ENCODE results near the gene SLC12A9. TPM values are rescaled to one million over a fixed set of nuclear protein-coding genes. Genes with fewer than 3 reads are reported as not detected.

Gene SLC12A9
- total and polyA plus RNA-seq, 2 donors (not counting 1 experiment from before 2014, with no cell fraction given), result 80.0 to 80.1 TPM

DNA sequence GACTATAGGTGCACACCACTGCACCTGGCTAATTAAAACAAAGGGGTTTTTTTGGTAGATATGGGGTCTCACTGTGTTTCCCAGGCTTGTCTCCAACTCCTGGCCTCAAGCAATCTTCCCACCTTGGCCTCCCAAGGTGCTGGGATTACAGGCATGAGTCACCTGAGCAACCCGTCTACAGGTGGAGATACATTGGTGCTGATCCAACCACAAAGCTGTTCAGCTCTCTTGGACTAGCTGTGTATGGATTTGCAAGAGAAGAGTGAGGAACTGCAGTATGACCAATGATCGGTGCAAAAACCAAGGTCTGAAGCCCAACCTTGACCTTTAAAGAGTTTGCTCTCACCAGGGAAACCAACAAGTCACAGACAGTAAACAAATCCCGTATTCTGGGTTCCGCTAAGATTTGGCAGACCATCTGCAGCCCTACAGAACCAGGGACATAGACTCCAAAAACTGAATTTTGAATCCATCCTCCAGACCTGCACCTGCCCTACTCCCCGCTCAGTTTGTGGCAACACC lies 44.1 kb upstream of the SLC12A9 start:
- ChIA-PET CTCF (interaction anchor here (11.0 kb wide), 1 partner anchor 44 kb away, joined by 111 read pairs; the partner anchor contains the start of gene SLC12A9), POLR2A (no interaction called here)
- TF ChIP-seq, protein P1, sequence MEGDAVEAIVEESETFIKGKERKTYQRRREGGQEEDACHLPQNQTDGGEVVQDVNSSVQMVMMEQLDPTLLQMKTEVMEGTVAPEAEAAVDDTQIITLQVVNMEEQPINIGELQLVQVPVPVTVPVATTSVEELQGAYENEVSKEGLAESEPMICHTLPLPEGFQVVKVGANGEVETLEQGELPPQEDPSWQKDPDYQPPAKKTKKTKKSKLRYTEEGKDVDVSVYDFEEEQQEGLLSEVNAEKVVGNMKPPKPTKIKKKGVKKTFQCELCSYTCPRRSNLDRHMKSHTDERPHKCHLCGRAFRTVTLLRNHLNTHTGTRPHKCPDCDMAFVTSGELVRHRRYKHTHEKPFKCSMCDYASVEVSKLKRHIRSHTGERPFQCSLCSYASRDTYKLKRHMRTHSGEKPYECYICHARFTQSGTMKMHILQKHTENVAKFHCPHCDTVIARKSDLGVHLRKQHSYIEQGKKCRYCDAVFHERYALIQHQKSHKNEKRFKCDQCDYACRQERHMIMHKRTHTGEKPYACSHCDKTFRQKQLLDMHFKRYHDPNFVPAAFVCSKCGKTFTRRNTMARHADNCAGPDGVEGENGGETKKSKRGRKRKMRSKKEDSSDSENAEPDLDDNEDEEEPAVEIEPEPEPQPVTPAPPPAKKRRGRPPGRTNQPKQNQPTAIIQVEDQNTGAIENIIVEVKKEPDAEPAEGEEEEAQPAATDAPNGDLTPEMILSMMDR (IDR thresholded peaks at IDR 0.05), result no peak
- no peak for TF ChIP-seq EZH2 (IDR thresholded peaks at IDR 0.05; ENCODE audit: borderline replicate concordance, insufficient read depth, low read depth, low read length, poor library complexity, severe bottlenecking)
- H3K9ac ChIP-seq (ENCODE audit: low read length), result no peak overlapping the region
- WGBS (ENCODE audit: insufficient coverage), result 93% methylated on average over 3 of the region's 5 CpGs
- Mint-ChIP-seq H3K4me1 (peaks cover 7% of the 10 kb centered on the region), H3K4me3 (no peak overlapping the region), H3K27me3 (no peaks in the 10 kb centered on the region), H3K9me3 (ENCODE audit: insufficient read depth) (no peaks in the 10 kb centered on the region), H3K27ac (no peak overlapping the region)
- H2AFZ ChIP-seq (ENCODE audit: insufficient read depth, low read depth, low read length, poor library complexity, severe bottlenecking), result no peak overlapping the region
- peaks cover 6 to 7% of the 10 kb centered on the region in 2 donors for H3K4me1 ChIP-seq (ENCODE audit: control insufficient read depth in 2 of 2, insufficient read depth in 2 of 2, low read length in 2 of 2)
- DNase-seq, result no peak
- H3K36me3 ChIP-seq (replicated peaks in 1 of 2; ENCODE audit: control extremely low read depth in 1 of 2, control insufficient read depth in 1 of 2, extremely low read depth in 1 of 2, insufficient read depth in 2 of 2, low read length in 1 of 2), result no peaks in the 10 kb centered on the region
- H3K79me2 ChIP-seq (ENCODE audit: control insufficient read depth, insufficient read depth, low read length), result no peaks in the 10 kb centered on the region
- no peak for ATAC-seq (ENCODE audit: low read depth)
- no peaks in the 10 kb centered on the region for H3K27me3 ChIP-seq (replicated peaks in 1 of 4; ENCODE audit: control extremely low read depth in 1 of 4, control insufficient read depth in 3 of 4, insufficient read depth in 4 of 4, low read length in 3 of 4)
- no peaks in the 10 kb centered on the region for H3K9me3 ChIP-seq (ENCODE audit: control extremely low read depth in 1 of 3, control insufficient read depth in 2 of 3, insufficient read depth in 1 of 3, low read length in 2 of 3)
- no peak overlapping the region for H3K4me3 ChIP-seq (ENCODE audit: control extremely low read depth in 1 of 5, extremely low read depth in 1 of 5, insufficient read depth in 1 of 5, low read depth in 2 of 5, low read length in 4 of 5)
- intact Hi-C loops (cut with micrococcal nuclease), result no loop called here
- no peak overlapping the region for H3K4me2 ChIP-seq (replicated peaks; ENCODE audit: low read depth, low read length, poor library complexity, severe bottlenecking)
- H4K20me1 ChIP-seq (ENCODE audit: control insufficient read depth, insufficient read depth, low read length, poor library complexity, severe bottlenecking), result no peaks in the 10 kb centered on the region
- no peak overlapping the region for H3K27ac ChIP-seq (ENCODE audit: low read length in 2 of 2)

DNA sequence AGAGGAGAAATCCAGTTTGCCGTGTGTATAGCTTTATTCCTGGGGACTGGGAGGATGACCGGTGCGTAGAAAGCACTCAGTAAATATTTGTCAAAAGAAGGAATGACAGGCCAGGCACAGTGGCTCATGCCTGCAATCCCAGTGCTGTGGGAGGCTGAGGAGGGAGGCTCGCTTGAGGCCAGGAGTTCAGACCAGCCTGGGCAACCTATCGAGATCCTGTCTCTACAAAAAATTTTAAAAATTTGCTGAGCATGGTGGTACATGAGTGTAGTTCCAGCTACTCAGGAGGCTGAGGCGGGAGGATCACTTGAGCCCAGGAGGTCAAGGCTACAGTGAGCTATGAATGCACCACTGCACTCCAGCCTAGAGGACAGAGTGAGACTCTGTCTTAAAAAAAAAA lies 41.0 kb upstream of the SLC12A9 start:
- ATAC-seq (ENCODE audit: low read depth) (no peak), DNase-seq (no peak)
- POLR2A ChIA-PET, result interaction anchor here (0.7 kb wide), 1 partner anchor 256 kb away, joined by 3 read pairs; no protein-coding TSS in a partner anchor
- no peaks in the 10 kb centered on the region for H4K20me1 ChIP-seq (ENCODE audit: control insufficient read depth, insufficient read depth, low read length, poor library complexity, severe bottlenecking)
- no peak overlapping the region for H3K4me3 Mint-ChIP-seq
- no peak overlapping the region for H2AFZ ChIP-seq (ENCODE audit: insufficient read depth, low read depth, low read length, poor library complexity, severe bottlenecking)
- no peaks in the 10 kb centered on the region for H3K9me3 Mint-ChIP-seq (ENCODE audit: insufficient read depth)
- no peaks in the 10 kb centered on the region for H3K4me1 ChIP-seq (ENCODE audit: control insufficient read depth in 2 of 2, insufficient read depth in 2 of 2, low read length in 2 of 2)
- H3K27ac Mint-ChIP-seq, result no peak overlapping the region
- no peaks in the 10 kb centered on the region for H3K27me3 Mint-ChIP-seq
- no peak overlapping the region for H3K4me3 ChIP-seq (ENCODE audit: control extremely low read depth in 1 of 5, extremely low read depth in 1 of 5, insufficient read depth in 1 of 5, low read depth in 2 of 5, low read length in 4 of 5)
- WGBS (ENCODE audit: insufficient coverage), result 91% methylated on average over 5 of the region's 6 CpGs
- no peaks in the 10 kb centered on the region for H3K4me1 Mint-ChIP-seq
- no peak overlapping the region for H3K9ac ChIP-seq (ENCODE audit: low read length)
- H3K79me2 ChIP-seq (ENCODE audit: control insufficient read depth, insufficient read depth, low read length), result no peaks in the 10 kb centered on the region
- intact Hi-C loops (cut with micrococcal nuclease), result no loop called here
- no peak overlapping the region for H3K4me2 ChIP-seq (replicated peaks; ENCODE audit: low read depth, low read length, poor library complexity, severe bottlenecking)
- no peak overlapping the region for H3K27ac ChIP-seq (ENCODE audit: low read length in 2 of 2)
- no peaks in the 10 kb centered on the region for H3K36me3 ChIP-seq (replicated peaks in 1 of 2; ENCODE audit: control extremely low read depth in 1 of 2, control insufficient read depth in 1 of 2, extremely low read depth in 1 of 2, insufficient read depth in 2 of 2, low read length in 1 of 2)
- TF ChIP-seq, protein P1 (IDR thresholded peaks at IDR 0.05), result no peak
- no peak for TF ChIP-seq EZH2 (IDR thresholded peaks at IDR 0.05; ENCODE audit: borderline replicate concordance, insufficient read depth, low read depth, low read length, poor library complexity, severe bottlenecking)
- CTCF ChIA-PET, result interaction anchor here (0.6 kb wide), 1 partner anchor 316 kb away, joined by 4 read pairs; no protein-coding TSS in a partner anchor
- no peaks in the 10 kb centered on the region for H3K27me3 ChIP-seq (replicated peaks in 1 of 4; ENCODE audit: control extremely low read depth in 1 of 4, control insufficient read depth in 3 of 4, insufficient read depth in 4 of 4, low read length in 3 of 4)
- H3K9me3 ChIP-seq (ENCODE audit: control extremely low read depth in 1 of 3, control insufficient read depth in 2 of 3, insufficient read depth in 1 of 3, low read length in 2 of 3), result no peaks in the 10 kb centered on the region

Data from B cell (primary cell).